GM18868 (cell line): ENCODE measurements around the gene DCST1.

Experiments used
- ATAC-seq: cut with Tn5 transposase; IDR thresholded peaks from one replicate; pipeline ENCODE4 v1.9.1; 2021; ENCODE audit warnings: mild to moderate bottlenecking, moderate library complexity; ENCODE audit not compliant: unreplicated experiment

The DCST1 gene

GRCh38 chr1:155000726-155001424, 32.7 kb upstream of the DCST1 start:
- ATAC-seq = peak; percentile 36

DNA sequence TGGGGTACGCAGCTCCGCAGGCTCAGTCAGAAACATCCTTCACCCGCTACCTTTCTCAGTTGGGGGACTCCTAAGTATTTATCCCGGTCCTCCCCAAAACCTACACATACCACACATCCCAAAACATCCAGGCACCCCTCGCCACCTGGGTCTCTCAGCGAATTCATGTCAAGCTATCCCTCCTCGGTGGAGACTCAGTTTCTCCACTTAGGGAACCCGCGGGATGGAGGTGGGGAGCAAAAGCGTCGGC, 32.3 kb upstream of the DCST1 start:
- ATAC-seq = no peak

- peak; percentile 58 for ATAC-seq
Measured at GRCh38 chr1:155001675-155002463, 31.8 kb upstream of the DCST1 start.

DNA sequence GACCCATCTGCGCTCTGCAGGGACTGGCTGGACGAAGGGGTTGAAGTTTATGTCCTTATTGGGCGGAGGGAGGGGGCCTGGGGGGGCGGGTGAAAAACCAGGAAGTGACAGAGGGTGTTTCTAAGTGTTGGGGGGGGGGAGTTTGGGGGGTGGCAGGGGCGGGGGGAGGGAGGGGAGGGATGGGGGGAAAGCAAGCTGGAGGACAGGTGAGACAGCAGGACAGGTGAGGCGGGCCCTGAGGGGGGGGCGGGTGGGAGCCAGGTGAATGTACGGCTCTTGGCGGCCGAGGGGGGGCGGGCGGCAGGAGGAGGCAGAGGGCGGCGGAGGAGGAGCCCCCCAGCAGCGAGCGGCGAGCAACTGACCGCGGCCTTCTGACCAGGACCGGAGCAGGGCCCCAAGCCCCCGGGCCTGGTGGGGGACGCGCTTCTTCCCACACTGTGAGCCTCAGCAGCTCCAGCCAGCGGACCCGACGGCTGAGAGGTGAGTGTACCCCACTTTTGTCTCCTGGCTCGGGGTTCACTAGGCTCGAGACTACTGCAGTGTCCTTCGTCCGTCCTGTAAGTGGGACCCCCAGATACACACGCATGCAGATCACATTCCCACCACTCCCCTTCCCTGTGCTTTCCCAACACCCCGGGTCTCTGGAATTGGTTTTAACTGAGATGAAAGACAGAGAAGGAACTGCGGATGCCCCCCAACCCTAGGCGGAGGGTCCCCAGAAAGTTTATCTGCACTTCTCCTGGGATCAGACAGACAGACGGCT, 31.0 kb upstream of the DCST1 start, which contains the start of gene ZBTB7B:
TSS of gene ZBTB7B (plus strand) at position 339 of the 763 bp plus-strand sequence. CDS start 11,859 bp downstream, outside the sequence.
- ATAC-seq = no peak

GRCh38 chr1:155003227-155003765, 30.3 kb upstream of the DCST1 start:
- ATAC-seq = no peak

DNA sequence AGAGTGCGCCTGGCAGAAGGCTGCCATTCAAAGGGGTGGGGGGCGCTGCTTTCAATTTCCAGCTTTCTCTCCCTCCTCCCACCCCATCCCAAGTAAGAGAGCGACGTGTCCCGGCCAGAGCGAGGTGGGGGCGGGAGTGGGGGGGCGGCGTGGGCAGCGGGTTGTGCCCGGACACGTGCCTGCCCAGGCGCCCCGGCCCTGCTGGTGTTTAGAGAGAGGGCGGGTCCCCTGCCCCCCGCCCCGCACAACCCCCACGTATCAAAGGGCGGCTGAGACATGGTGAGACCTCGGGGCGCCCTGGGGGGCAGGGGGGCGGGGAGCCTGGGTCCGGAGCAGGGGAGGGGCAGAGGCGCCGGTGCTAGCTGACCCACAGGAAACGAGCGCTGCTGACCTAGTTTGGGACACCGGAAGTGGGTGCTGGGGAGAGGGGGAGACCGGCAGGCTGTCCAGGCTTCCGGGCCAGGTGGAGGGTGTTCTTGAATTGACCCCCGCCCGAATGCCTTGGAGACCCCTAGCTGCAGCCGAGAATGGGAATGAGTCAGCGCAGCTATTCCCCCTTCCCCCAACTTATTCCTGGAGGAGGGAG, 29.8 kb upstream of the DCST1 start:
- ATAC-seq = no peak

DNA sequence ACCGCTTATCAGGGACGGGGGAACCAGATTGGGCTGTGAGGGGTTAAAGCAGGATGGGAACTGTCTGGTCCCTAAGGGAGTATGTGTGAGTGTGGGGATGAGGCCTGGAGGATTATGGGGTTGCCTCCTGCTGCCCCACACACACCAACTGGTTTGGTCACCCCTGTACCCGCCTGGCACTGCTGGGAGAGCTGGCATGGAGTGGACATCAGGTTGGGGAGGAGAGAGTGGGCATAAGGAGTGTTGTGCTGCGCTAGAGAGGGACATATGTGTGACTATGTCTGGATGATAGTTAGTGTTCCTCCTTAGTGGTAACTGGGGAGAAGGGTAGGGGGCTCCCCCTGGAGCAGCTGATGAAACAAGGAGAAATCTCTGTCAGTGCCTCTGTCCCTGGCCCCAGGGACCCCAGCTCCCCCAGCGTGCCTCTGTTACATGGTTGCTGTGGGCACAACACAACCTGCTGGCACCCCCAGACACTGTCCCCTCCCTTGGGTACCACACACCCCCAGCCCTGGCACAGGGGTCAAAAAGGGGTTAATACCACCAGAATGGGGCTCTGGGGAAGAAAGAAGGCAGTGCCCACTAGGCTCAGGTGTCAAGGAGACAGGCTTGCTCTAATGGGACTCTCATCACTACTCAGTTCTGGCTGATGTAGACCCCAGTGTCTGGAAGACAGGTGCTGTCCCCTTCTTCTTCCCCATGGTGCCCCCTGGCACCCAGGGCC, 29.1 kb upstream of the DCST1 start:
- ATAC-seq = no peak

- no peak for ATAC-seq
Measured at GRCh38 chr1:155005076-155006011, 28.3 kb upstream of the DCST1 start.

DNA sequence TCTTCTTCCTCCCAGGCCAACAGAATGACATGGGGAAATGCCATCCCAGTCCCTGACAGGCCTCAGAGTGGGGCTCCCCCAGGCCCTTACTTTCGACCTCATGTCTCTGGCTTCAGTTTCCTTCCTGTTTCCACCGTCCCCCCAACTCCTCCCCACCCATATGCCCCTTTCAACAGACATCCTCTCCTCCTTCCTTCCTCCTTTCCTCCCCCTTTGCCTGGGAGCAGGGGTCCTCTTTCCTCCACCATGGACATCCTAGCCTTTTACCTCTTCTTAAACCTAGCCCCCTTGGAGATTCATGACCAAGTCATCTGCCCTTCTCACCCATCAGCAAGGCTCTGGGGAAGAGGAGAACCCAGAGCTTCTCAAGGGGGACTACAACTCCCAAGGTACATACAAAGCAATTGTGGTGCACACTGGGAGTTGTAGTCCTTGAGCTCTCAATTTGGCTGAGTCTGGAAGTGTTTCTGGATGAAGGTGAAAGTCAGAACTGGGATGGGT, 27.0 kb upstream of the DCST1 start:
- ATAC-seq = no peak

- ATAC-seq = no peak
Measured at GRCh38 chr1:155007251-155007828, 26.3 kb upstream of the DCST1 start.

DNA sequence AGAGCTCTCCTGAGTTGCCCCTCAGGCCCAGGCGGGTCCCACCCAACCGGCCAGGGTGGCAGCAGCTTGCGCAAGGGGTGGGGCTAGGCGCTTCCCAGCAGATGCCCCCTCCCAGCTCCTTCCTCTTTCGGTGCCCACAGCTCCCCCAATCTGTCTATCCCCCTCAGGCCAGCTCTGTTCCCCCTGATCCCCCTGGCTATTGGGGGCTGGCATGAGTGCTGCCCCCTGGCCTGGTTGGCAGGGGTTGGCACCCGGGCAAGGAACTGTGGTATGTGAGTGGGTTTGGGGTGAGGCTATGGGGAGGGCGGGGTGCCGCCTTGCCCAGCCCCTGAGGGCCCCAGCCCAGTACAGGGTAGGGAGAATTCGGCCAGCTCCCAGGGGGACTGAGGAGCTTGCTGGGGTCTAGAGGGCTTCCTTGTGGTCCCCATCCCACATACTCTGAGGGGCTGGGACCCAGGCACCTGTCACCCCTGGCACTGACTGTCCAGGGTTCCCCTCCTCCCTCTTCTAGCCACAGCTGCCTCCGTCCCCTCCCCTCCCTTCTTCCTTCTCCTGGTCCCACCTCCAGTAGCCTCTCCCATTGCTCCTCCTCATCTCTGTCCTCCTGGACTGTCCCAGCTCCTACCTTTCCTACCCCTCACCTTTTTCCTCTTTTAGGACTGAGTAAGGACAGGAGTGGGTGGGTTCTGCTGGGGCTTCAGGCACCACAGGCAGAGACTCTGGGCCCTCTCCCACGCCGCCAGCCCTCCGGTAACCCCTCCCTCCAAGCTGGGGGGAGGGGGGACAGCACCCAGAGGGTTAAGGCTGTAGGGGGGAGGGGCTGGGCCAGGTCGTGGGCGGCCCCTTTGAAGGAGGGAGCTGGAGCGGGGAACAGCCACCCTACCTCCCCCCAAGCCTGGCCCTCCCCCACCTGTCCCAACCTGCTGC, 25.3 kb upstream of the DCST1 start:
- ATAC-seq = no peak

GRCh38 chr1:155009221-155009711, 24.4 kb upstream of the DCST1 start:
- no peak for ATAC-seq

- ATAC-seq = no peak
Measured at GRCh38 chr1:155009742-155010141, 23.9 kb upstream of the DCST1 start.

DNA sequence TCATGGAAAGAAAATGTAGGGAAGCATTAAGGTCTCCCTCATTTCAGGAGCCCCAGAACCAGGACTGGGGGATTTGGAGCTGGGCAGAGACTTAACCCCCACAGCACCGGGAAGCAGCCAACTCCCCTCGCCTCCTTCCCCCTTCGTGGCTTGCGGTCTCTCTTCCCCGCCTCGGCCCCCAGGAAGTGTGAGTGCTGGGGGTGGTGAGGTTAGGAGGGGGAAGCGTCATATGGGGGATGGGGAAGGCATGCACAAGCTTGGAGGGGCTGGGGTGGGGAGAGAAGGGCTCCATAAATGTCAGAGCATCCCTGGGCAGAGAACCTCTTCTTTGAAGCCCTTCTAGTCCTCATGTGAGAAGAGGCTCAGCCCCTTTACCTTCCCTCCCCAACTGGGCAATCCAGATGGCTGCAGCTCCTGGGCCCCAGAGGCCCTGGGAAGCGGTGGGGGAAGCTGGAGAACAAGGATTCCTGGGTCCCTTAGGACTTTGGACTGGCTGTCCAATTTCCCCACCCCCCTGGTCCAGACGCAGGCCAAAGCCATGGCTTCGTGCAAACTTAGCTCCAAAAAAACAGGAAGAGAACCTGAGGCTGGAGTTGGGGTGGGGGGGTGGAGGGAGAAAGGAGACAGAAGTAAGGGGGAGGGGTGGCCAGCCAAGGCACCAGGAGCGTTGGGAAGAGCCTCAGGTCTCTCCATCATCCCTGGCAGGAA, 23.3 kb upstream of the DCST1 start:
- ATAC-seq = no peak

GRCh38 chr1:155011004-155011416, 22.6 kb upstream of the DCST1 start:
- no peak for ATAC-seq

- ATAC-seq = no peak
Measured at GRCh38 chr1:155011437-155012025, 22.1 kb upstream of the DCST1 start.
